NCI-H460 (cell line): ENCODE data around the gene GNG5. TPM values are rescaled to one million over a fixed set of nuclear protein-coding genes. Genes with fewer than 3 reads are reported as not detected.
A peak's percentile ranks its signal among the peaks of the same experiment; 100 is the strongest.
"Not testable (repeated sequence)": the region's sequence is repeated elsewhere in the genome, so short reads cannot be mapped to it uniquely, and the experiment has no call there.

ENCODE experiments used
- DNase-seq: peaks from one replicate; pipeline ENCODE4 v3.0.0-alpha.2; 2016; ENCODE audit warnings: low read depth; ENCODE audit errors: extremely low read depth
- total RNA-seq: library from RNA; depleted of rRNA; stranded (reverse); fragments of >200 nt; shearing (Covaris generic); gene quantifications from 2 replicates; pipeline ENCODE4 v1.2.3, GENCODE V29; 2014; rRNA removed

Gene GNG5
- total RNA-seq, 1 experiment from 2014 or later: 78.3 TPM

DNA sequence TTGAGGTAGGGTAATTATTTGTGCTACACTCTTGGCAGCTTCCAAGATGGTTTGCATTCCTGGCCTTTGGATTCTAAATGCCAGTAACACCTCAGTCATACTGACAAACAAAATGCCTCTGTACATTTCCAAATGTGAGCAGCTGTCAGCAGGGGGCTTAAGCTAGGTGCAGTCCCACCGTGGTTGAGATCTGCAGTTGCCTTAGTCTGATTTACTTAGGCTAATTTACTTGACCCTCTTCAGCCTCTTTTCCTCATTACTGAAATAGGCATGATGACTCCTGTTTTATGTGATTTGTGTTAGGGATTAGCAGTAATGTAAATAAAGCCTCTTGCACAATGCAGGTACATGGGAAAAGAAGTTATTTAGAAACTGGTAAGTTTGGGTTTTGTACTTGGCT is 13.7 kb downstream of the GNG5 start:
- DNase-seq: no peak

DNA sequence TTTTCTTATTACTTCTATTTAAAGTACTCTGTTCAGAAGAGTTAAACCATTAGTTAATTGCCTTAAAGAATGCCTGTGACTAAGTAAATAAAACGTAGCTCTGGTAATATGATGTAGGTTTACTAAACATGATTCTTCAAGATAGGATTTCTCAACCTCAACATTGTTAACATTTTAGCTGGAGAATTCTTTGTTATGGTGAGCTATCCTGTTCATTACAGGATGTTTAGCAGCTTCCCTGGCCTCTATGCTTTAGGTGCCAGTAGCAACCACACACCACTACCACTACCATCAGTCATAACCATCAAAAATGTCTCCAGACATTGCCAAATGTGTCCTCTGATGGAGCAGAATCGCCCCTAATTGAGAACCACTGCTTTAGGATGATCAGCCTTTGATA is 16.6 kb downstream of the GNG5 start:
- DNase-seq: no peak

GRCh38 chr1:84488107-84488506 is 18.3 kb downstream of the GNG5 start:
- no peak for DNase-seq

DNA sequence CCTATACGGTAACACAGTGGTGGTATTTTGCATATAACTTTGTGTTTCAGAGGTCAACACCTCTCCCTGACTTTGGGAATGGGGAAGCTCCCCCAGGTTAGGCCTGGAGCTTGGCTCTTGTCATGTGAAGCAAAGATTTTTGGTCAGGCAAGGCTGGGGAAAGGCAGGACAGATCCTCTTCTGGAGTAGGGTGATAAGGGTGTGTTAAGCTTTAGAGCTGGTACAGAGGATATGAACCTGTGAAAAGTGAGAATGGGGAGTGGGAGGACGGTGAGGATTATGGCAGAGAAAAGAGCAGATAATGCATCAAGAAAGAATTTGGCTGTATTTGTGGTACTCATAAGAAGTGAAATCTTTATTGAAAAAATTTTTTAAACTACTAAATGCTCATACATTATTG is 25.1 kb downstream of the GNG5 start:
- DNase-seq: no peak

DNA sequence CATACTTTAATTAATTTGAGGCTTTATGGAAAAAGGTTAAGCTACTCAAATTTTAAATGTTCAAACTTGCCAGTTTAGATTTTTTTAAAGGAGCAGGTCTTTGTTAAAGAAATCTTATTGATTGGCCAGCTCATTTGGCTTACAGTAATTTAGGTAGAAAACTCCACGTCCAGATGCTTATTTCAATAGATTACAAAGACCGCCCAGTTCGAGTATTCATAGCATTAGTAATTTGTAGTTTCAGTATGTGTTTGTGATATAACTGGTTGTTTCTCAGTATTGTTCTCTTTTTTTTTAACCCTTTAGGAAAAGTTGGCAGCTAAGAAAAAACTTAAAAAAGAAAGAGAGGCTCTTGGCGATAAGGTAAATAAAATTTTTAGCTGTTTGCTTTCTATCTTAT is 25.7 kb downstream of the GNG5 start:
- DNase-seq: no peak

GRCh38 chr1:84479998-84480397 is 26.4 kb downstream of the GNG5 start:
- DNase-seq: no peak

DNA sequence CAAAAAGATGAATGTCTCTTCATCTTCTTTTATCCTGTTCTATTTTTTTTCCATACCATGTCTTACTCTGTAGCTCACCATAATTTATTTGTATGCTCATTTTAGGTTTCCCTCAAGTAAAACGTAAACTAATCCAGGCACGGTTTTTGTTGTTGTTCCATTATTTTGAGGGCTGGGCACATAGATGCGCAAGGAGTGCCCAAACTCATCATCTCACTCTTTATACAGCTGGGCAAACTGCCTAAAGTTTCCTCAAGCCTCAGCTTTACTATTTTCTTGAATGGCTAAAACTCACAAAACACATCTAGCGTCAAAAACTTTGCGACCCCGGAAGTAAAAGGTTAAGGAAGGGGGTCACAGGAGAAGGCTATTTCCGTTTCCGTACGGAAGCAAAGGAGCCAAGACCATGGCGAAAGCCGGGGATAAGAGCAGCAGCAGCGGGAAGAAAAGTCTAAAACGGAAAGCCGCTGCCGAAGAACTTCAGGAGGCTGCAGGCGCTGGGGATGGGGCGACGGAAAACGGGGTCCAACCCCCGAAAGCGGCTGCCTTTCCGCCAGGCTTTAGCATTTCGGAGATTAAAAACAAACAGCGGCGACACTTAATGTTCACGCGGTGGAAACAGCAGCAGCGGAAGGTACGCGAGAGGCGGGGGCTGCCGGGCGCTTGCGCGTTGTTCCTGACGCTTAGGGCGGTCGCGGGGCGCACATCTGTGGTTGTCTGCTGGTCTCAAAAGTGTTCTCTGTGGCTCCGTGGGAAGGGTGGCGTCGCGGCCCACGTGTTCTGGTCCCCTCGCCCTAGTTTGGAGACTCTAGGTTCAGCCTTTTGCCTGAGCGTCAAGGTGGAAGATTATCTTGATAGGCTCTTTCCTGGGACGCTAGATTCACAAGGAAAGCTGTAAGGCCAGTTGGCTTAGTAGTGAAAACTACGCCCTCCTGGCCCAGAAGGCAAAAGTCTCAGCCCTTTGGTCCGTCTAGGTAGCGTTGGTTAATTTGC is 27.2 kb downstream of the GNG5 start, which contains the start of gene RPF1:
TSS of gene RPF1 (plus strand) at position 391 of the 993 bp plus-strand sequence. CDS start at position 407, 16 bp downstream.
- DNase-seq: peak; percentile 73

- DNase-seq: no peak
These were observed 30.2 kb downstream of the GNG5 start for GRCh38 chr1:84476225-84476624.

DNA sequence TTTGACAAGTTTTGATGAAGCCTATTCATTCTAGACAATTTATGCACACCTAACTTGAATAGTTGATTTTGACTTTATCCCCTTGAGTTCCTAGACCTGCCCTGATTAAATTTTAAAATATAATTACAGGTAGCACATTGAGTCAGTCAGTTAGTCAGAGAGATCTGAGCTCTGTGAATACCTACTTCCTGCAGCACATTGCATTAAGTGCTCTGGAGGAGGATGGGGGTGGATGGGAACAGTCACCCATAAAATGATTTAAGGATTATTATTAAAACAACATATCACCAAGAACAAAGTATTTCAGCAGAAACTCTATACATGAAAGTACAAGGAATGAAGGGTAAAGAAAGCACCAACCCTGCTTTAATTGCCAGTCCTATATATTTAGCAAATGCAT is 39.1 kb downstream of the GNG5 start:
- no peak for DNase-seq

GRCh38 chr1:84462118-84462517 is 44.3 kb downstream of the GNG5 start:
- no peak for DNase-seq

GRCh38 chr1:84452436-84452835 is 53.9 kb downstream of the GNG5 start:
- no peak for DNase-seq

- no peak for DNase-seq
These were observed 55.5 kb downstream of the GNG5 start for GRCh38 chr1:84450910-84451309.

GRCh38 chr1:84448704-84449103 is 57.7 kb downstream of the GNG5 start:
- not testable (repeated sequence) for DNase-seq

Other genes with a start within 250 kb of the GNG5 start
- 8.9 and 9.6 TPM in 2 replicates for gene SAMD13, start 204.9 kb downstream of the GNG5 start, total RNA-seq
- gene DNASE2B, start 108.1 kb downstream of the GNG5 start, total RNA-seq: not detected in 2 replicates
- gene RPF1, start 27.3 kb downstream of the GNG5 start, total RNA-seq: 79.8 and 88.9 TPM in 2 replicates
- gene SPATA1, start 195 bp downstream of the GNG5 start, total RNA-seq: 0.64 TPM in 1 of 2 replicates, not detected in the other
- gene CTBS, start 67.9 kb upstream of the GNG5 start, total RNA-seq: 26.4 and 29.7 TPM in 2 replicates
- gene SSX2IP, start 183.9 kb upstream of the GNG5 start, total RNA-seq: 15.1 and 19.5 TPM in 2 replicates